HCT116 (cell line): ENCODE measurements around the gene MFN1. TPM values are rescaled to one million over a fixed set of nuclear protein-coding genes. Genes with fewer than 3 reads are reported as not detected.

Experiments
- ATAC-seq: fragments of 200-7000 bp; cut with Tn5 transposase; 2 replicates; pipeline ENCODE4 v1.9.1; 2020; ENCODE audit warnings: mild to moderate bottlenecking, moderate library complexity
- BruUV-seq: library from RNA; stranded (reverse); fragments of 400-500 nt; replicated peaks from 2 replicates; lab custom pipeline; 2021; lab: Mats Ljungman, UMichigan
- CTCF ChIA-PET: fragments of 300-600 bp; sonication (Branson Sonifier 250); formaldehyde crosslinking; loops from one replicate; lab custom pipeline; 2021; ENCODE audit warnings: antibody characterized with exemption; lab: Charles Lee
- POLR2A ChIA-PET: fragments of 300-600, 350-600 bp; sonication (Branson Sonifier 250); formaldehyde crosslinking; loops from one replicate; lab custom pipeline; 2021; ENCODE audit warnings: antibody characterized with exemption; lab: Charles Lee
- RAD21 ChIA-PET, 2 experiments: fragments of 300-600 bp; sonication (Branson Sonifier 250); formaldehyde crosslinking; loops; one replicate each; lab custom pipeline; 2023; ENCODE audit warnings: low total read pairs in 2 of 2; ENCODE audit not compliant: uncharacterized antibody in 2 of 2, unreplicated experiment in 2 of 2, low non-redundant PET in 1 of 2; lab: Charles Lee
- DNase-seq: peaks from one replicate; pipeline ENCODE4 v3.0.0-alpha.2; 2010; ENCODE audit warnings: low read depth, low spot score
- H2AFZ ChIP-seq: fragments of 200-600 bp; shearing (Covaris generic), sonication (generic); 2 replicates; pipeline ENCODE4 v1.6.1; 2017; ENCODE audit warnings: low read depth, mixed run types, mixed read lengths, antibody characterized with exemption, low read length; ENCODE audit not compliant: poor library complexity, severe bottlenecking
- H3K27ac ChIP-seq: 2 replicates; pipeline ENCODE4 v1.5.1; 2012; ENCODE audit warnings: low read depth, low read length
- H3K27me3 ChIP-seq: fragments of 200-600 bp; sonication (generic); 2 replicates; pipeline ENCODE4 v1.6.1; 2016; ENCODE audit warnings: mixed run types, low read length, mixed read lengths; ENCODE audit not compliant: insufficient read depth
- H3K36me3 ChIP-seq, 2 experiments: fragments of 200-500 bp in 1 of 2; fragments of 200-600 bp in 1 of 2; sonication (Bioruptor generic) in 1 of 2; sonication (generic) in 1 of 2; 2 replicates each; pipeline versions ENCODE4 v1.5.1 to v1.6.1; 2014 to 2016; ENCODE audit warnings: low read length in 2 of 2, inconsistent platforms in 1 of 2, mixed read lengths in 1 of 2, mixed run types in 1 of 2; ENCODE audit not compliant: insufficient read depth in 2 of 2, control insufficient read depth in 1 of 2
- H3K4me1 ChIP-seq, 2 experiments: fragments of 200-600 bp in 1 of 2; sonication (generic) in 1 of 2; 2 replicates each; pipeline versions ENCODE4 v1.5.1 to v1.6.1; 2012 to 2017; ENCODE audit warnings: low read length in 2 of 2, inconsistent platforms in 1 of 2, mild to moderate bottlenecking in 1 of 2, mixed read lengths in 1 of 2, mixed run types in 1 of 2, moderate library complexity in 1 of 2; ENCODE audit not compliant: insufficient read depth in 2 of 2, control insufficient read depth in 1 of 2
- H3K4me2 ChIP-seq: fragments of 200-600 bp; sonication (generic); 2 replicates; pipeline ENCODE4 v1.6.1; 2017; ENCODE audit warnings: mixed run types, low read length, mixed read lengths
- H3K4me3 ChIP-seq, 2 experiments: fragments of 200-600 bp in 1 of 2; sonication (generic) in 1 of 2; replicated peaks in 1 of 2; 2 replicates each; pipeline ENCODE4 v1.5.1; 2011 to 2016; ENCODE audit warnings: low read length in 2 of 2, control low read depth in 1 of 2, low read depth in 1 of 2, mild to moderate bottlenecking in 1 of 2, mixed read lengths in 1 of 2, mixed run types in 1 of 2
- H3K79me2 ChIP-seq: fragments of 200-600 bp; sonication (generic); 2 replicates; pipeline ENCODE4 v1.6.1; 2017; ENCODE audit warnings: mild to moderate bottlenecking, mixed run types, low read length, moderate library complexity, mixed read lengths; ENCODE audit not compliant: insufficient read depth
- H3K9ac ChIP-seq: fragments of 200-600 bp; sonication (generic); 2 replicates; pipeline ENCODE4 v1.6.1; 2016; ENCODE audit warnings: low read length, mixed read lengths
- H3K9me2 ChIP-seq: fragments of 200-600 bp; sonication (generic), shearing (Covaris generic); 2 replicates; pipeline ENCODE4 v1.6.1; 2017; ENCODE audit warnings: mixed run types, mild to moderate bottlenecking, moderate library complexity; ENCODE audit not compliant: insufficient read depth
- H3K9me3 ChIP-seq, 2 experiments: fragments of 200-500 bp in 1 of 2; fragments of 200-600 bp in 1 of 2; sonication (Bioruptor generic) in 1 of 2; sonication (generic) in 1 of 2; 2 replicates each; pipeline ENCODE4 v1.6.1; 2014 to 2017; ENCODE audit warnings: low read length in 2 of 2, mixed read lengths in 2 of 2, inconsistent platforms in 1 of 2, low read depth in 1 of 2, mild to moderate bottlenecking in 1 of 2, mixed run types in 1 of 2, moderate library complexity in 1 of 2; ENCODE audit not compliant: control insufficient read depth in 1 of 2, insufficient read depth in 1 of 2
- H4K20me1 ChIP-seq: fragments of 200-600 bp; sonication (generic), shearing (Covaris generic); 2 replicates; pipeline ENCODE4 v1.6.1; 2017; ENCODE audit warnings: mixed run types, mild to moderate bottlenecking, moderate library complexity; ENCODE audit not compliant: insufficient read depth
- CEBPB ChIP-seq: IDR thresholded peaks from 2 replicates; pipeline ENCODE4 v1.6.1; 2012; ENCODE audit warnings: low read depth
- EGR1 ChIP-seq: IDR thresholded peaks from 2 replicates; pipeline ENCODE4 v1.6.1; 2012; ENCODE audit warnings: low read depth
- MAX ChIP-seq: IDR thresholded peaks from 2 replicates; pipeline ENCODE4 v1.6.1; 2012
- POLR2AphosphoS5 ChIP-seq: IDR thresholded peaks from 2 replicates; pipeline ENCODE4 v1.6.1; 2011; ENCODE audit warnings: mild to moderate bottlenecking, low read depth, low read length, moderate library complexity
- TCF7L2 ChIP-seq: IDR thresholded peaks from 2 replicates; pipeline ENCODE4 v1.7.0; 2011; ENCODE audit warnings: borderline replicate concordance, inconsistent platforms; ENCODE audit not compliant: insufficient read depth, insufficient read length; ENCODE audit errors: extremely low read depth
- intact Hi-C: fragments of 100-400 bp; cut with micrococcal nuclease; formaldehyde crosslinking; loops from 2 replicates; pipeline ENCODE4 v1.10.0; 2022
- total RNA-seq: library from RNA; stranded (reverse); gene quantifications from one replicate; pipeline ENCODE4 v1.2.1, GENCODE V29; 2021; ENCODE audit not compliant: unreplicated experiment
- TF ChIP-seq, protein P1 (sequence below): IDR thresholded peaks from 2 replicates; pipeline ENCODE4 v1.6.1; 2012; ENCODE audit warnings: low read depth

The MFN1 gene
- total RNA-seq, 1 experiment from 2014 or later = 54.6 TPM

DNA sequence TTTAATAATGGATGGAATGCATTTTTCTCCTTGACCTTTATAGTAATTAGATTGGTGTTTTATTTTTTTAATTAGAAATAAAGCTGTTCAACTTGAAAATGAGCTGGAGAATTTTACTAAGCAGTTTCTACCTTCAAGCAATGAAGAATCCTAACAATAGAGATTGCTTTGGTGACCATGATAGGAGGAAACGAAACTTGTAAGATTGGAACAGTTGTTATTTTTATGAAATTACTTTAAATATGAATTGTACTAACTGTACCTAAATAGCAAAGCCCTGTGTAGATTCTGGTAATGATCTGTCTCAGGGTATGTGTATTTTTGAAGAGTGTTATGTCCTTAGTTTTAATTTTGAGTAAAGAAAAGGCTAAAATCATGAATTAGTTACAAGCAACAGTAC lies 44.4 kb downstream of the MFN1 start:
- ChIA-PET POLR2A (no interaction called here), RAD21 (no interaction called here), CTCF (no interaction called here)
- Histone ChIP-seq H3K4me3 (no peak overlapping the region), H3K36me3 (peaks cover 11 to 18% of the 10 kb centered on the region in 2 experiments; a peak in 3 of 4 replicates), H3K9me2 (no peaks in the 10 kb centered on the region), H3K4me1 (no peaks in the 10 kb centered on the region), H3K4me2 (no peak overlapping the region), H2AFZ (no peak overlapping the region), H3K27ac (no peak overlapping the region), H3K79me2 (no peaks in the 10 kb centered on the region), H3K9me3 (no peaks in the 10 kb centered on the region), H3K9ac (no peak overlapping the region), H4K20me1 (no peaks in the 10 kb centered on the region), H3K27me3 (no peaks in the 10 kb centered on the region)
- ATAC-seq (no peak), DNase-seq (no peak)
- no TSS peak for BruUV-seq
- intact Hi-C loops = no loop called here
- TF ChIP-seq POLR2AphosphoS5 (no peak), MAX (no peak), CEBPB (no peak), TCF7L2 (no peak), EGR1 (no peak)
- TF ChIP-seq, protein P1, sequence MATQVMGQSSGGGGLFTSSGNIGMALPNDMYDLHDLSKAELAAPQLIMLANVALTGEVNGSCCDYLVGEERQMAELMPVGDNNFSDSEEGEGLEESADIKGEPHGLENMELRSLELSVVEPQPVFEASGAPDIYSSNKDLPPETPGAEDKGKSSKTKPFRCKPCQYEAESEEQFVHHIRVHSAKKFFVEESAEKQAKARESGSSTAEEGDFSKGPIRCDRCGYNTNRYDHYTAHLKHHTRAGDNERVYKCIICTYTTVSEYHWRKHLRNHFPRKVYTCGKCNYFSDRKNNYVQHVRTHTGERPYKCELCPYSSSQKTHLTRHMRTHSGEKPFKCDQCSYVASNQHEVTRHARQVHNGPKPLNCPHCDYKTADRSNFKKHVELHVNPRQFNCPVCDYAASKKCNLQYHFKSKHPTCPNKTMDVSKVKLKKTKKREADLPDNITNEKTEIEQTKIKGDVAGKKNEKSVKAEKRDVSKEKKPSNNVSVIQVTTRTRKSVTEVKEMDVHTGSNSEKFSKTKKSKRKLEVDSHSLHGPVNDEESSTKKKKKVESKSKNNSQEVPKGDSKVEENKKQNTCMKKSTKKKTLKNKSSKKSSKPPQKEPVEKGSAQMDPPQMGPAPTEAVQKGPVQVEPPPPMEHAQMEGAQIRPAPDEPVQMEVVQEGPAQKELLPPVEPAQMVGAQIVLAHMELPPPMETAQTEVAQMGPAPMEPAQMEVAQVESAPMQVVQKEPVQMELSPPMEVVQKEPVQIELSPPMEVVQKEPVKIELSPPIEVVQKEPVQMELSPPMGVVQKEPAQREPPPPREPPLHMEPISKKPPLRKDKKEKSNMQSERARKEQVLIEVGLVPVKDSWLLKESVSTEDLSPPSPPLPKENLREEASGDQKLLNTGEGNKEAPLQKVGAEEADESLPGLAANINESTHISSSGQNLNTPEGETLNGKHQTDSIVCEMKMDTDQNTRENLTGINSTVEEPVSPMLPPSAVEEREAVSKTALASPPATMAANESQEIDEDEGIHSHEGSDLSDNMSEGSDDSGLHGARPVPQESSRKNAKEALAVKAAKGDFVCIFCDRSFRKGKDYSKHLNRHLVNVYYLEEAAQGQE = no peak
